ENCODE results near the gene NOP9. TPM values are rescaled to one million over a fixed set of nuclear protein-coding genes. Genes with fewer than 3 reads are reported as not detected.

Gene NOP9
- total and polyA plus RNA-seq, 9 of the 15 experiments (the other 6 are each of a cell fraction or from before 2014, with no cell fraction given): 1.0 to 27.9 (median 15.1) TPM

DNA sequence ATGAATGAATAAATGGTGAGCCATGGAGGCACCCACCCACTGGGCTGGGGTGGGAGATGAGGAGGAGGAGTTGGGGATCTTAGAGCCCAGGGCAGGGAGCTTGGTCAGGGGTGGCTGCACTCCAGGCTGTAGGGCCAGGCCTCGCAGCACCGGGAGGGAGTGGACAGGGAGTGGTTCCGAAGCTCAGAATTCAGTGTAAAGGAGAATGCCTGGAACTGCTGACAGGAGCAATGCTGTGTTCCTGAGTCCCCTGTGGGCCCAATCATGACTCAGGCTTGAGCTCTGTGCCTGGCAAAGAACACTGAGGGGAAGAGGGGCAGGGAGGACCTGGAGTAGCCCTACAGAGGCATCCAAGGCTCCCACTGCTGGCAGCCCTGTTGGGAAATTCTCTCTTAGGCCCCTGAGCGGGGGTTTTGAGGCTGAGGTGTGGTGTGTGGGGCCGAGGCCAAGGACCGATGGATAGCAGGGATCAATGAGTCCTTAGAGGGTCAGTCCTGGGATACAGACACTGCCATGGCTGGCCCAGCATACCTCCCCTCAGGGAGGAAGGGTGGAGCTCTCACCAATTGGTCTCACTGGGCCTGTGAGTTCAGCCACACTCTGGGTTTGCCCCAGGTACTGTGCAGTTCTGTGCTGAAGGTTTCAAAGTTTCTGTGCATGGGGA lies 18.7 kb upstream of the NOP9 start:
- no peak for FAIRE-seq

More for the DNA sequence above, 18.7 kb upstream of the NOP9 start:
- DNase-seq (ENCODE audit: extremely low read depth in 1 of 4, low spot score in 3 of 4): no peak
- Histone ChIP-seq H3K9me1 (ENCODE audit: control insufficient read depth, insufficient read depth, low read length) (no peaks in the 10 kb centered on the region), H4K20me1 (replicated peaks; ENCODE audit: control insufficient read depth, insufficient read depth, low read length) (no peaks in the 10 kb centered on the region), H3K79me2 (ENCODE audit: control insufficient read depth, insufficient read depth, low read length) (no peaks in the 10 kb centered on the region), H3K9ac (ENCODE audit: insufficient read depth in 1 of 2, low read depth in 2 of 2, low read length in 2 of 2) (peak overlapping the region in 1 of 2 experiments; percentile 20; a peak in 1 of 4 replicates), H3K36me3 (ENCODE audit: control insufficient read depth, insufficient read depth, low read length) (no peaks in the 10 kb centered on the region), H3K4me1 (replicated peaks in 1 of 2; ENCODE audit: control insufficient read depth in 2 of 2, insufficient read depth in 2 of 2, low read length in 2 of 2) (peaks cover 0 to 3% of the 10 kb centered on the region in 2 experiments; a peak in 2 of 5 replicates), H3K4me2 (ENCODE audit: insufficient read depth, low read length) (no peak overlapping the region), H3K27me3 (ENCODE audit: control insufficient read depth in 2 of 2, insufficient read depth in 2 of 2, low read length in 2 of 2) (no peaks in the 10 kb centered on the region), H3K4me3 (no peak overlapping the region), H2AFZ (ENCODE audit: low read depth, low read length) (no peak overlapping the region), H3K27ac (ENCODE audit: extremely low read depth, low read depth, low read length) (no peak overlapping the region), H3K9me3 (replicated peaks; ENCODE audit: control insufficient read depth, insufficient read depth, low read depth, low read length) (no peaks in the 10 kb centered on the region)
- POLR2A ChIA-PET: interaction anchor here (0.6 to 2.2 kb wide), 4 partner anchors 9 to 994 kb away, joined by 3 to 7 read pairs (median 3); partner anchors contain the start of gene RABGGTA
- WGBS (ENCODE audit: insufficient coverage, low coverage, missing lambda C conversion rate): 66% methylated on average over 3 of the region's 6 CpGs
- CTCF ChIA-PET (ENCODE audit: low intra/inter-chr PET ratio): no interaction called here
- no peak for ATAC-seq
- in situ Hi-C loops (cut with MboI): no loop called here
- intact Hi-C loops (cut with micrococcal nuclease): no loop called here
- TF ChIP-seq, protein P1, sequence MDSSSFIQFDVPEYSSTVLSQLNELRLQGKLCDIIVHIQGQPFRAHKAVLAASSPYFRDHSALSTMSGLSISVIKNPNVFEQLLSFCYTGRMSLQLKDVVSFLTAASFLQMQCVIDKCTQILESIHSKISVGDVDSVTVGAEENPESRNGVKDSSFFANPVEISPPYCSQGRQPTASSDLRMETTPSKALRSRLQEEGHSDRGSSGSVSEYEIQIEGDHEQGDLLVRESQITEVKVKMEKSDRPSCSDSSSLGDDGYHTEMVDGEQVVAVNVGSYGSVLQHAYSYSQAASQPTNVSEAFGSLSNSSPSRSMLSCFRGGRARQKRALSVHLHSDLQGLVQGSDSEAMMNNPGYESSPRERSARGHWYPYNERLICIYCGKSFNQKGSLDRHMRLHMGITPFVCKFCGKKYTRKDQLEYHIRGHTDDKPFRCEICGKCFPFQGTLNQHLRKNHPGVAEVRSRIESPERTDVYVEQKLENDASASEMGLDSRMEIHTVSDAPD (CRISPR knock-in tag; IDR thresholded peaks at IDR 0.05): no peak
- TF ChIP-seq FOXJ2 (tag; IDR thresholded peaks at IDR 0.05) (no peak), CCAR2 (IDR thresholded peaks at IDR 0.05; ENCODE audit: low read depth, low read length) (no peak), ZNF79 (CRISPR knock-in tag; IDR thresholded peaks at IDR 0.05; ENCODE audit: low read depth) (no peak), ELF1 (tag; IDR thresholded peaks at IDR 0.05) (no peak), RAD51 (IDR thresholded peaks at IDR 0.05; ENCODE audit: borderline replicate concordance, low read depth) (no peak), CSDE1 (IDR thresholded peaks at IDR 0.05) (no peak), HIVEP1 (CRISPR knock-in tag; IDR thresholded peaks at IDR 0.05) (no peak), ZBTB1 (CRISPR knock-in tag; IDR thresholded peaks at IDR 0.05; ENCODE audit: borderline replicate concordance, low read depth) (no peak), ATF1 (CRISPR knock-in tag; IDR thresholded peaks at IDR 0.05) (no peak), ATF1 (tag; IDR thresholded peaks at IDR 0.05) (no peak), ZNF707 (CRISPR knock-in tag; conservative IDR thresholded peaks at IDR 0.05) (no peak)
- TF ChIP-seq, protein P2, sequence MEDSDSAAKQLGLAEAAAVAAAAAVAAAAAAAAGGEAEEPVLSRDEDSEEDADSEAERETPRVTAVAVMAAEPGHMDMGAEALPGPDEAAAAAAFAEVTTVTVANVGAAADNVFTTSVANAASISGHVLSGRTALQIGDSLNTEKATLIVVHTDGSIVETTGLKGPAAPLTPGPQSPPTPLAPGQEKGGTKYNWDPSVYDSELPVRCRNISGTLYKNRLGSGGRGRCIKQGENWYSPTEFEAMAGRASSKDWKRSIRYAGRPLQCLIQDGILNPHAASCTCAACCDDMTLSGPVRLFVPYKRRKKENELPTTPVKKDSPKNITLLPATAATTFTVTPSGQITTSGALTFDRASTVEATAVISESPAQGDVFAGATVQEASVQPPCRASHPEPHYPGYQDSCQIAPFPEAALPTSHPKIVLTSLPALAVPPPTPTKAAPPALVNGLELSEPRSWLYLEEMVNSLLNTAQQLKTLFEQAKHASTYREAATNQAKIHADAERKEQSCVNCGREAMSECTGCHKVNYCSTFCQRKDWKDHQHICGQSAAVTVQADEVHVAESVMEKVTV (CRISPR knock-in tag; IDR thresholded peaks at IDR 0.05): no peak
- no TSS peak for BruUV-seq (replicated peaks)
